WTC11 (cell line): ENCODE measurements around the gene UBA1. TPM values are rescaled to one million over a fixed set of nuclear protein-coding genes. Genes with fewer than 3 reads are reported as not detected.

Experiments used
- ATAC-seq: fragments of 200-7000 bp; cut with Tn5 transposase; 2 replicates; pipeline ENCODE4 v1.10.0; 2021; ENCODE audit warnings: mild to moderate bottlenecking, moderate library complexity
- CTCF ChIA-PET: fragments of 300-600 bp; sonication (Branson Sonifier 250); formaldehyde crosslinking; loops from one replicate; lab custom pipeline; 2021; ENCODE audit warnings: antibody characterized with exemption; lab: Charles Lee
- POLR2A ChIA-PET: fragments of 350-600 bp; sonication (Branson Sonifier 250); formaldehyde crosslinking; loops from one replicate; lab custom pipeline; 2021; ENCODE audit warnings: antibody characterized with exemption; lab: Charles Lee
- DNase-seq: peaks from one replicate; pipeline ENCODE4 v3.0.0; 2021; ENCODE audit warnings: low spot score
- H3K27ac Mint-ChIP-seq: 2 replicates; pipeline ENCODE4 v1.8.0; 2021; ENCODE audit warnings: mixed read lengths
- H3K27me3 Mint-ChIP-seq: 2 replicates; pipeline ENCODE4 v1.8.0; 2021; ENCODE audit warnings: low read depth, mild to moderate bottlenecking, moderate library complexity, mixed read lengths
- H3K36me3 Mint-ChIP-seq: 2 replicates; pipeline ENCODE4 v1.8.0; 2021; ENCODE audit warnings: mixed read lengths
- H3K4me1 Mint-ChIP-seq: 2 replicates; pipeline ENCODE4 v1.8.0; 2022; ENCODE audit warnings: mixed read lengths
- H3K4me3 Mint-ChIP-seq: 2 replicates; pipeline ENCODE4 v1.8.0; 2021; ENCODE audit warnings: mild to moderate bottlenecking, moderate library complexity, mixed read lengths
- H3K9me3 Mint-ChIP-seq: 2 replicates; pipeline ENCODE4 v1.8.0; 2021; ENCODE audit warnings: mixed read lengths
- ATF3 ChIP-seq: sonication (generic); formaldehyde crosslinking; conservative IDR thresholded peaks from 2 replicates; pipeline ENCODE4 v1.8.1; 2022; ENCODE audit warnings: mild to moderate bottlenecking, missing genetic modification reagents
- CTCF ChIP-seq: fragments of 200-600 bp; IDR thresholded peaks from 2 replicates; pipeline ENCODE4 v1.8.0; 2022; ENCODE audit warnings: antibody characterized with exemption
- ERG ChIP-seq: fragments of 250-450 bp; sonication (Bioruptor Pico); IDR thresholded peaks from 2 replicates; pipeline ENCODE4 v1.8.0; 2021; ENCODE audit warnings: mild to moderate bottlenecking
- FOXP4 ChIP-seq: sonication (generic); formaldehyde crosslinking; IDR thresholded peaks from 2 replicates; pipeline ENCODE4 v1.8.0; 2022; ENCODE audit warnings: mild to moderate bottlenecking, missing genetic modification reagents
- GTF2I ChIP-seq: fragments of 250-450 bp; sonication (Bioruptor Pico); conservative IDR thresholded peaks from 2 replicates; pipeline ENCODE4 v1.4.0; 2021; ENCODE audit warnings: mild to moderate bottlenecking
- MLX ChIP-seq: sonication (generic); formaldehyde crosslinking; IDR thresholded peaks from 2 replicates; pipeline ENCODE4 v1.8.1; 2023; ENCODE audit warnings: mild to moderate bottlenecking, missing genetic modification reagents, moderate library complexity
- RELA ChIP-seq: sonication (generic); formaldehyde crosslinking; IDR thresholded peaks from 2 replicates; pipeline ENCODE4 v1.8.1; 2022; ENCODE audit warnings: missing genetic modification reagents, mild to moderate bottlenecking, borderline replicate concordance
- SMAD3 ChIP-seq: sonication (generic); formaldehyde crosslinking; IDR thresholded peaks from 2 replicates; pipeline ENCODE4 v1.8.0; 2022; ENCODE audit warnings: missing genetic modification reagents, mild to moderate bottlenecking, borderline replicate concordance
- SMAD4 ChIP-seq: sonication (generic); formaldehyde crosslinking; IDR thresholded peaks from 2 replicates; pipeline ENCODE4 v1.8.0; 2022; ENCODE audit warnings: mild to moderate bottlenecking, missing genetic modification reagents
- TEAD1 ChIP-seq: sonication (generic); formaldehyde crosslinking; IDR thresholded peaks from 2 replicates; pipeline ENCODE4 v1.8.0; 2022; ENCODE audit warnings: mild to moderate bottlenecking, missing genetic modification reagents
- TEAD4 ChIP-seq: sonication (generic); formaldehyde crosslinking; IDR thresholded peaks from 2 replicates; pipeline ENCODE4 v1.8.0; 2022; ENCODE audit warnings: mild to moderate bottlenecking, missing genetic modification reagents
- USF1 ChIP-seq: sonication (generic); formaldehyde crosslinking; IDR thresholded peaks from 2 replicates; pipeline ENCODE4 v1.8.0; 2022; ENCODE audit warnings: mild to moderate bottlenecking, missing genetic modification reagents
- ZNF281 ChIP-seq: sonication (generic); formaldehyde crosslinking; IDR thresholded peaks from 2 replicates; pipeline ENCODE4 v1.8.0; 2023; ENCODE audit warnings: mild to moderate bottlenecking, missing genetic modification reagents
- ZNF396 ChIP-seq: fragments of 250-450 bp; sonication (Bioruptor Pico); IDR thresholded peaks from 2 replicates; pipeline ENCODE4 v1.8.0; 2021; ENCODE audit warnings: mild to moderate bottlenecking, moderate library complexity, borderline replicate concordance
- ZNF425 ChIP-seq: fragments of 250-450 bp; sonication (Bioruptor Pico); conservative IDR thresholded peaks from 2 replicates; pipeline ENCODE4 v1.9.0; 2021; ENCODE audit warnings: mild to moderate bottlenecking
- ZNF512 ChIP-seq: sonication (generic); formaldehyde crosslinking; IDR thresholded peaks from 2 replicates; pipeline ENCODE4 v1.8.1; 2022; ENCODE audit warnings: missing genetic modification reagents, borderline replicate concordance
- ZNF532 ChIP-seq: fragments of 250-450 bp; sonication (Bioruptor Pico); IDR thresholded peaks from 2 replicates; pipeline ENCODE4 v1.9.0; 2021; ENCODE audit warnings: mild to moderate bottlenecking, borderline replicate concordance
- total RNA-seq: library from RNA; stranded (reverse); gene quantifications from 3 replicates; pipeline ENCODE4 v1.2.3, GENCODE V29; 2021

UBA1 gene
- total RNA-seq, 1 experiment from 2014 or later, result 379 TPM

- ChIA-PET CTCF (no interaction called here), POLR2A (no interaction called here)
- H3K4me1 Mint-ChIP-seq, result no peaks in the 10 kb centered on the region
- DNase-seq (no peak), ATAC-seq (no peak)
- TF ChIP-seq RELA (CRISPR knock-in tag) (no peak), TEAD4 (CRISPR knock-in tag) (no peak), FOXP4 (CRISPR knock-in tag) (no peak), GTF2I (CRISPR knock-in tag) (no peak), ZNF532 (no peak), MLX (no peak), TEAD1 (CRISPR knock-in tag) (no peak), SMAD3 (CRISPR knock-in tag) (no peak), ZNF396 (CRISPR knock-in tag) (no peak), ZNF425 (no peak), ERG (CRISPR knock-in tag) (no peak), CTCF (no peak), SMAD4 (CRISPR knock-in tag) (no peak)
- H3K36me3 Mint-ChIP-seq, result peaks cover 28% of the 10 kb centered on the region
- no peaks in the 10 kb centered on the region for H3K9me3 Mint-ChIP-seq
- H3K27ac Mint-ChIP-seq, result no peak overlapping the region
- H3K27me3 Mint-ChIP-seq, result no peaks in the 10 kb centered on the region
- no peak overlapping the region for H3K4me3 Mint-ChIP-seq
Measured at GRCh38 chrX:47180346-47180745, 13.3 kb upstream of the UBA1 start.

GRCh38 chrX:47181301-47181700 lies 12.3 kb upstream of the UBA1 start:
- H3K4me3 Mint-ChIP-seq, result no peak overlapping the region
- no peaks in the 10 kb centered on the region for H3K4me1 Mint-ChIP-seq
- no peaks in the 10 kb centered on the region for H3K27me3 Mint-ChIP-seq
- ATAC-seq (no peak), DNase-seq (no peak)
- ChIA-PET POLR2A (no interaction called here), CTCF (no interaction called here)
- H3K27ac Mint-ChIP-seq, result no peak overlapping the region
- H3K36me3 Mint-ChIP-seq, result peaks cover 32% of the 10 kb centered on the region
- no peaks in the 10 kb centered on the region for H3K9me3 Mint-ChIP-seq
- TF ChIP-seq USF1 (CRISPR knock-in tag) (no peak), ATF3 (CRISPR knock-in tag) (no peak), ZNF512 (CRISPR knock-in tag) (no peak), ZNF281 (CRISPR knock-in tag) (no peak)
